Sigmoid colon (tissue), 4 donors: ENCODE measurements around the gene NGRN.

Experiments
- CTCF ChIP-seq, 4 experiments: fragments of 450-650 bp in 3 of 4; fragments of 200-600 bp in 1 of 4; IDR thresholded peaks; one replicate each; pipeline ENCODE4 v1.5.1; 2016 to 2019; ENCODE audit warnings: antibody characterized with exemption in 4 of 4, mild to moderate bottlenecking in 3 of 4, moderate library complexity in 2 of 4
- EP300 ChIP-seq, 4 donors: sonication (generic); formaldehyde crosslinking; IDR thresholded peaks; one replicate each; pipeline ENCODE4 v1.6.1; 2017; ENCODE audit warnings: antibody characterized with exemption in 4 of 4

DNA sequence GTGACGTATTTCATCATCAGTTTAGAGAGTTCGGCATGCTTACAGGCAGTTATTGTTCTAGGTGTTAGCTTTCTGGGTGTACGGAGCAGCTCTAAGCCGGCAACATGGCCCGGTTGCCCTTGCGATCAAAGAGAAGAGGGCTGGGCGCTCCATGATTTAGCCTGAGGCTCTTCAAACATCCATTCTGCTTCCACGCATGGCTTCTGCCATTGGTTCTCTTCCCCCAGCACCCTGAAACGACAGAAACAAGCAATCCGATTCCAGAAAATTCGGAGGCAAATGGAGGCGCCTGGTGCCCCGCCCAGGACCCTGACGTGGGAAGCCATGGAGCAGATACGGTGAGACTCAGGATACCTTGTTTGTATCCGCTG lies 574 bp downstream of the NGRN start:
- TF ChIP-seq EP300 (IDR thresholded peaks at IDR 0.05): no peak
- TF ChIP-seq CTCF (IDR thresholded peaks at IDR 0.05): no peak
